GM21528 (cell line): ENCODE results near the gene AFP.

Experiments
- ATAC-seq: cut with Tn5 transposase; IDR thresholded peaks from one replicate; pipeline ENCODE4 v1.9.1; 2021; ENCODE audit warnings: mild to moderate bottlenecking, moderate library complexity; ENCODE audit not compliant: unreplicated experiment, low FRiP score

AFP gene

GRCh38 chr4:73454920-73455319 is 18.9 kb downstream of the AFP start:
- ATAC-seq = no peak

GRCh38 chr4:73456177-73457022 is 20.4 kb downstream of the AFP start:
- no peak for ATAC-seq

- ATAC-seq = no peak
Measured at GRCh38 chr4:73458184-73459047, 22.4 kb downstream of the AFP start.

GRCh38 chr4:73459048-73459421 is 23.0 kb downstream of the AFP start:
- ATAC-seq = no peak

GRCh38 chr4:73460913-73461522 is 25.0 kb downstream of the AFP start:
- ATAC-seq = no peak

GRCh38 chr4:73468170-73468569 is 32.1 kb downstream of the AFP start:
- ATAC-seq = no peak

- no peak for ATAC-seq
Measured at GRCh38 chr4:73470728-73471127, 34.7 kb downstream of the AFP start.

GRCh38 chr4:73477176-73477575 is 41.2 kb downstream of the AFP start:
- no peak for ATAC-seq

GRCh38 chr4:73479323-73479722 is 43.3 kb downstream of the AFP start:
- ATAC-seq = no peak

GRCh38 chr4:73481358-73481757 is 45.3 kb downstream of the AFP start, which contains the start of gene AFM:
TSS of gene AFM (plus strand) at chr4:73481745. CDS start at chr4:73481776, 31 bp downstream.
- ATAC-seq = no peak

GRCh38 chr4:73485085-73485484 is 49.1 kb downstream of the AFP start:
- ATAC-seq = no peak

- ATAC-seq = no peak
Measured at GRCh38 chr4:73485596-73485995, 49.6 kb downstream of the AFP start.

- no peak for ATAC-seq
Measured at GRCh38 chr4:73486497-73486896, 50.5 kb downstream of the AFP start.

GRCh38 chr4:73487233-73487632 is 51.2 kb downstream of the AFP start:
- no peak for ATAC-seq

GRCh38 chr4:73499996-73500765 is 64.2 kb downstream of the AFP start:
- ATAC-seq = no peak

- ATAC-seq = no peak
Measured at GRCh38 chr4:73501664-73502265, 65.7 kb downstream of the AFP start.

- no peak for ATAC-seq
Measured at GRCh38 chr4:73505567-73505966, 69.5 kb downstream of the AFP start.
